ENCODE results near the gene ZNF335. TPM values are rescaled to one million over a fixed set of nuclear protein-coding genes. Genes with fewer than 3 reads are reported as not detected.

ZNF335 gene
- total and polyA plus RNA-seq, 2 of the 13 experiments (the other 11 are each of a cell fraction or from before 2014, with no cell fraction given), result 9.7 to 13.7 TPM

DNA sequence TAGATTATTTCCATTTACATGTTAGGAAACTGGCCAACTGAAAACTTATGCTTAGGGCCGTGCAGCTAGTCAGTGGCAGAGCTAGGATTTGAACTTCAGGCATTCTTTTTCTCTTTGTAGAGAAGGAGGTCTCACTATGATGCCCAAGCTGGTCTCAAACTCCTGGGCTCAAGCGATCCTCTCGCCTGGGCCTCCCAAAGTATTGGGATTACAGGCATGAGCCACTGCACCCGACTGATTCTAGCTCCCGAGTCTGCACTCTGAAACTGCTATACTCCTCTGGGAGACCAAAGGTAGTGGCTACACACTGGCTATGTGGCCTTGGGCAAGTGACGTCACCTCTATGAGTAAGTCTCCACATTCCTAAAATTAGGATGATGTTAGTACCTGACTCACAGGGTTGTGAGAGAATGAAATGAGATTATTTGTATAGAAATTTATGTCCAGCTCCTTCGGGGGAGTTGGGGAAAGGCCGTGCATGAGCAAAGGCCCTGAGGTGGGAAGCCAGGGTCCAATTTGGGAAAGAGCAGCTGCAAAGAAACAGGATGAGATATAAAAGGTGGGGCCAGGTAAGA lies 66.4 kb downstream of the ZNF335 start (continued):
- 0 out of 2 replicates have a peak, but pooled peaks have one; percentile 28 for TF ChIP-seq ZNF615 (CRISPR knock-in tag; IDR thresholded peaks at IDR 0.05; ENCODE audit: borderline replicate concordance)
- TF ChIP-seq U2AF2 (IDR thresholded peaks at IDR 0.05; ENCODE audit: low read depth, low read length), result no peak
- TF ChIP-seq, protein P1, sequence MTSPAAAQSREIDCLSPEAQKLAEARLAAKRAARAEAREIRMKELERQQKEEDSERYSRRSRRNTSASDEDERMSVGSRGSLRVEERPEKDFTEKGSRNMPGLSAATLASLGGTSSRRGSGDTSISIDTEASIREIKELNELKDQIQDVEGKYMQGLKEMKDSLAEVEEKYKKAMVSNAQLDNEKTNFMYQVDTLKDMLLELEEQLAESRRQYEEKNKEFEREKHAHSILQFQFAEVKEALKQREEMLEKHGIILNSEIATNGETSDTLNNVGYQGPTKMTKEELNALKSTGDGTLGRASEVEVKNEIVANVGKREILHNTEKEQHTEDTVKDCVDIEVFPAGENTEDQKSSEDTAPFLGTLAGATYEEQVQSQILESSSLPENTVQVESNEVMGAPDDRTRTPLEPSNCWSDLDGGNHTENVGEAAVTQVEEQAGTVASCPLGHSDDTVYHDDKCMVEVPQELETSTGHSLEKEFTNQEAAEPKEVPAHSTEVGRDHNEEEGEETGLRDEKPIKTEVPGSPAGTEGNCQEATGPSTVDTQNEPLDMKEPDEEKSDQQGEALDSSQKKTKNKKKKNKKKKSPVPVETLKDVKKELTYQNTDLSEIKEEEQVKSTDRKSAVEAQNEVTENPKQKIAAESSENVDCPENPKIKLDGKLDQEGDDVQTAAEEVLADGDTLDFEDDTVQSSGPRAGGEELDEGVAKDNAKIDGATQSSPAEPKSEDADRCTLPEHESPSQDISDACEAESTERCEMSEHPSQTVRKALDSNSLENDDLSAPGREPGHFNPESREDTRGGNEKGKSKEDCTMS (CRISPR knock-in tag; conservative IDR thresholded peaks at IDR 0.05), result no peak
- TF ChIP-seq ZMYM2 (CRISPR knock-in tag; IDR thresholded peaks at IDR 0.05), result no peak
- TF ChIP-seq THYN1 (CRISPR knock-in tag; IDR thresholded peaks at IDR 0.05; ENCODE audit: borderline replicate concordance, low read depth), result no peak
- no peak for TF ChIP-seq ZNF605 (CRISPR knock-in tag; IDR thresholded peaks at IDR 0.05)
- no peak for TF ChIP-seq MIXL1 (CRISPR knock-in tag; IDR thresholded peaks at IDR 0.05)
- no peak for TF ChIP-seq STAT5B (CRISPR knock-in tag; IDR thresholded peaks at IDR 0.05)
- TF ChIP-seq ZC3H4 (CRISPR knock-in tag; IDR thresholded peaks at IDR 0.05; ENCODE audit: borderline replicate concordance), result no peak
- no peak for TF ChIP-seq ZNF614 (CRISPR knock-in tag; IDR thresholded peaks at IDR 0.05; ENCODE audit: borderline replicate concordance)
- TF ChIP-seq, protein P2, sequence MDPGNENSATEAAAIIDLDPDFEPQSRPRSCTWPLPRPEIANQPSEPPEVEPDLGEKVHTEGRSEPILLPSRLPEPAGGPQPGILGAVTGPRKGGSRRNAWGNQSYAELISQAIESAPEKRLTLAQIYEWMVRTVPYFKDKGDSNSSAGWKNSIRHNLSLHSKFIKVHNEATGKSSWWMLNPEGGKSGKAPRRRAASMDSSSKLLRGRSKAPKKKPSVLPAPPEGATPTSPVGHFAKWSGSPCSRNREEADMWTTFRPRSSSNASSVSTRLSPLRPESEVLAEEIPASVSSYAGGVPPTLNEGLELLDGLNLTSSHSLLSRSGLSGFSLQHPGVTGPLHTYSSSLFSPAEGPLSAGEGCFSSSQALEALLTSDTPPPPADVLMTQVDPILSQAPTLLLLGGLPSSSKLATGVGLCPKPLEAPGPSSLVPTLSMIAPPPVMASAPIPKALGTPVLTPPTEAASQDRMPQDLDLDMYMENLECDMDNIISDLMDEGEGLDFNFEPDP (CRISPR knock-in tag; conservative IDR thresholded peaks at IDR 0.05), result 0 out of 2 replicates have a peak, but pooled peaks have one; percentile 61
- TF ChIP-seq, protein P3, sequence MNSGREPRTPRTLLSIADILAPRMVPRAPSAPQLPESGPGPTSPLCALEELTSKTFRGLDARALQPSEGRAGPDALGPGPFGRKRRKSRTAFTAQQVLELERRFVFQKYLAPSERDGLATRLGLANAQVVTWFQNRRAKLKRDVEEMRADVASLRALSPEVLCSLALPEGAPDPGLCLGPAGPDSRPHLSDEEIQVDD (CRISPR knock-in tag; IDR thresholded peaks at IDR 0.05; ENCODE audit: borderline replicate concordance), result no peak
- no peak for TF ChIP-seq NR2F1 (CRISPR knock-in tag; IDR thresholded peaks at IDR 0.05)
- no peak for TF ChIP-seq ZNF670 (CRISPR knock-in tag; IDR thresholded peaks at IDR 0.05; ENCODE audit: borderline replicate concordance)
- TF ChIP-seq, protein P4, sequence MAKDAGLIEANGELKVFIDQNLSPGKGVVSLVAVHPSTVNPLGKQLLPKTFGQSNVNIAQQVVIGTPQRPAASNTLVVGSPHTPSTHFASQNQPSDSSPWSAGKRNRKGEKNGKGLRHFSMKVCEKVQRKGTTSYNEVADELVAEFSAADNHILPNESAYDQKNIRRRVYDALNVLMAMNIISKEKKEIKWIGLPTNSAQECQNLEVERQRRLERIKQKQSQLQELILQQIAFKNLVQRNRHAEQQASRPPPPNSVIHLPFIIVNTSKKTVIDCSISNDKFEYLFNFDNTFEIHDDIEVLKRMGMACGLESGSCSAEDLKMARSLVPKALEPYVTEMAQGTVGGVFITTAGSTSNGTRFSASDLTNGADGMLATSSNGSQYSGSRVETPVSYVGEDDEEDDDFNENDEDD (CRISPR knock-in tag; IDR thresholded peaks at IDR 0.05; ENCODE audit: borderline replicate concordance), result no peak
- TF ChIP-seq FOXA1 (IDR thresholded peaks at IDR 0.05), result no peak
- TF ChIP-seq FOXA1 (CRISPR knock-in tag; IDR thresholded peaks at IDR 0.05), result no peak
- no peak for TF ChIP-seq ZNF839 (CRISPR knock-in tag; IDR thresholded peaks at IDR 0.05; ENCODE audit: borderline replicate concordance)
- no peak for TF ChIP-seq MLLT10 (CRISPR knock-in tag; IDR thresholded peaks at IDR 0.05)
- no peak for TF ChIP-seq KLF12 (CRISPR knock-in tag; IDR thresholded peaks at IDR 0.05; ENCODE audit: borderline replicate concordance)
- TF ChIP-seq ZSCAN12 (CRISPR knock-in tag; IDR thresholded peaks at IDR 0.05), result no peak
- TF ChIP-seq, protein P5, sequence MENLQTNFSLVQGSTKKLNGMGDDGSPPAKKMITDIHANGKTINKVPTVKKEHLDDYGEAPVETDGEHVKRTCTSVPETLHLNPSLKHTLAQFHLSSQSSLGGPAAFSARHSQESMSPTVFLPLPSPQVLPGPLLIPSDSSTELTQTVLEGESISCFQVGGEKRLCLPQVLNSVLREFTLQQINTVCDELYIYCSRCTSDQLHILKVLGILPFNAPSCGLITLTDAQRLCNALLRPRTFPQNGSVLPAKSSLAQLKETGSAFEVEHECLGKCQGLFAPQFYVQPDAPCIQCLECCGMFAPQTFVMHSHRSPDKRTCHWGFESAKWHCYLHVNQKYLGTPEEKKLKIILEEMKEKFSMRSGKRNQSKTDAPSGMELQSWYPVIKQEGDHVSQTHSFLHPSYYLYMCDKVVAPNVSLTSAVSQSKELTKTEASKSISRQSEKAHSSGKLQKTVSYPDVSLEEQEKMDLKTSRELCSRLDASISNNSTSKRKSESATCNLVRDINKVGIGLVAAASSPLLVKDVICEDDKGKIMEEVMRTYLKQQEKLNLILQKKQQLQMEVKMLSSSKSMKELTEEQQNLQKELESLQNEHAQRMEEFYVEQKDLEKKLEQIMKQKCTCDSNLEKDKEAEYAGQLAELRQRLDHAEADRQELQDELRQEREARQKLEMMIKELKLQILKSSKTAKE (CRISPR knock-in tag; IDR thresholded peaks at IDR 0.05; ENCODE audit: borderline replicate concordance), result no peak

All from HepG2 (cell line).